Fibroblast of skin of left biceps (primary cell): ENCODE results near the gene SLC22A23.

ENCODE experiments used
- DNase-seq, 2 experiments: peaks; one replicate each; pipeline ENCODE4 v3.0.0-alpha.2; 2013; ENCODE audit warnings: low read depth in 2 of 2

SLC22A23 gene

DNA sequence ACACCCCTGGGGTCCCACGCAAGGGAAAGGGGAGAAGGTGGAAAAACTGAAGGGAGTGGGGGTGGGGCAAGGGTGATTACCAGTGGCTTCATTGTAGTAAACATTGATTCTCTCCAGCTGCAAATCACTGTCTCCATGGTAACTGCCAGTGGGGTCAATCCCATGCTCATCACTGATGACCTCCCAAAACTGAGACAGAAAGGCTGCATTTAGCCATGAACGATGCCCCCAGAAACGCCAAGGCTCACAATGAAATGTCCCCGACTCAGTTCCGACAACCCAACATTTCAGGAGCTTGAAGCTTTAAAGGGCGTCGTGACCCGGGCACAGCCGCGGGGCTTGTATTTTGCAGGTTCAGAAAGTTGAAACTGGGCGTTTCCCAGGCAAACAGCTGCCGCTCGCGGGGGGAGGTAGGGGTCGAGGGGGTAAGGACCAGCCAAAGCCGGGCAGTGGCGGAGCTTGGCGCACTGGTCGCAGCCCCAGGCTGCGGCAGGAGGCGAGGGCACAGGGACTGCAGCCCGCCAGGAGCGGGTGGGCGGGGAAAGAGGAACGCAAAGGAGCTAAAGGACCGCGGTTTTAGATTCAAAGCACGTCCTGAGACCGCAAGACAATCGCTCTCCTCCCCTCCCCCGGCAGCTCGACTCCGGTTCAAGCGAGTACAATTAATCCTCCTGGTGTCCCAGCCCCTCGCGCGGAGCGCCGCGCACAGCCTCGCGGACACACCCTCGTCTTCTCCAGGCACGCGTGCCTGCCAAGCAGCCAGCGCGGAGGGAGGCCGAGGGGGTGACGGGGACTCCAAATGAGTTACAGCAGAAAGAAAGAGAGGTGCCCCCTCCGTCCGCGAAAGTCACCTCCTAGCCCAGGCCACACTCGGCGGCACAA is 230.1 kb downstream of the SLC22A23 start:
- no peak for DNase-seq

DNA sequence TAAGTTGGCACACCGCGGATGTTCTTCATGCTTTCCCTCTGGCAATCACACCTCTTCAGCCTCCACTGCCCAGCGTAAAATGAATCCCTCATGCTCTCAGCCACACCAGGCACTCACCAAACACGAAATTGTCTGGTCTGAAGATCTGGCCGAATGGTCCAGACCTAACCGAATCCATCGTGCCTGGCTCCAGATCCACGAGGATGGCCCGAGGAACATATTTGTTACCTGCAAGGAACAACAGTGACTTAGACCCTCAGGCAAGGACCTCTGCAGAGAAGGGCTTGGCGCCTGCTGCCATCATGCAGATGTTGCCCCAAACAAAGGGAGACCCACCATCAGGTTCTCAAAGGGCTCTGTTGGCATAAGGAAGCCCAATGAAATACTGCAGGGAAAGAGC is 230.8 kb downstream of the SLC22A23 start:
- no peak for DNase-seq

DNA sequence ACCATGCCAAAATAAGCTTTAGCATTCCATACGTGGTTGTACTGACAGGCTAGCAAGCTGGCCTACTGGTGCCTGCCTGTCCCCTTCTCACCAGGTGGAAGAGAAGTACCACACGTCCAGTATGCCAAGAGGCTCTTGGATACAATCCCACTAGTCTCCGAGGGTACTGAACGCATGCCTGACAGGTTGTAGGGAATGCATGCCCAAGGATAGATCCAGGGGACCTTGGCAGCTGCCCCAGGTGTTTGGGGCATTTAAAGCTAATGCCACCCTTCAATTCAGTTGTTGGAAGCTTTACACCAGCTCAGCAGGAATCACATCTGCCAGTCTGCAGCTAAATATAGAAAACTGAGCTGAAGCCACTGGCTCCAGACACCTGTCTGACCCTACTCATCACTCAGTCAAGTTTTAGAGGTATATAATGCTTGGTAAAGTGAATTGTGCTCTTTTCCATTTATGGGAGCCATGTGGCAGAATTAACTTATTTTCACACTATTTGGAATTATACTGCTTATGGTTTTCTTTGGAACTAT is 234.3 kb downstream of the SLC22A23 start:
- no peak for DNase-seq

DNA sequence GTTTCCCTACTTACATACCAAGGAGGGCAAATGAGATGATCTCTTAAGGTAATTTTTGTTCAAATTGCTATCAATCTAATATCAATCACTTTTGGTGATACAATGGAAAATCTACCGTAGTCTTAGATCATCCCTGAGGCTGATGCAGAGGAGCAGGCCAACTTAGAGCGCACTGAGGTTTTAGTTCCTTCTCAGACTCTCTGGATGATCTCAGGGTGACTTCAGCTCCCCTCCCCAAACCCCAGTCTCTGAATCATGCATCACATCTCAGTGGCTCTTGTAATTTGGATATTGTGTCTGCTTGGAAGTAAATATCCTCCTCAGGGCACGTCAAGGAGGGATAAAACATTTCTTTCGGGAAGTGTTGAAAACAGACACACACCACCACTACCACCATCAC is 235.3 kb downstream of the SLC22A23 start:
- DNase-seq = no peak

DNA sequence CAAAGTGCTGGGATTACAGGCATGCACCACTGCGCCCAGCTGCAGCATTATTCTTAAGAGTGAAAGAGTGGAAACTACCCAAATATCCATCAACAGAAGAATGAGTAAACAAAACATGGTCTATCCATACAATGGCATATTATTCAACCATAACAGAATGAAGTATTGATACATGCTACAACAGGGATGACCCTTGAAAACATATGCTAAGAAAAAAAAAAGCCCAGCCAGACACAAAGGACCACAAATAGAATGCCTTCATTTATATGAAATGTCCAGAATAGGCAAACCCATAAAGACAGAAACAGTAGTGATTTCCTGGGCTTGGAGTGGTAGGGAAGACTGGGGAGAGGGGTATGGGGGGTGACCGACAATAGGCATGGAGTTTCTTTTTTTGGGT is 236.5 kb downstream of the SLC22A23 start:
- no peak for DNase-seq
